ENCODE data around the gene CDK5RAP2. TPM values are rescaled to one million over a fixed set of nuclear protein-coding genes. Genes with fewer than 3 reads are reported as not detected.
"Not testable (repeated sequence)": the region's sequence is repeated elsewhere in the genome, so short reads cannot be mapped to it uniquely, and the experiment has no call there.

Gene CDK5RAP2
- total RNA-seq, 1 experiment from 2014 or later: 48.4 TPM

- H3K36me3 ChIP-seq (ENCODE audit: insufficient read depth, low read length): peaks cover 26% of the 10 kb centered on the region
- H3K9me2 ChIP-seq (replicated peaks; ENCODE audit: insufficient read depth, low read length): no peaks in the 10 kb centered on the region
- H3K79me2 ChIP-seq (ENCODE audit: low read length): peaks cover 78% of the 10 kb centered on the region
- H3K9me3 ChIP-seq (ENCODE audit: low read length): no peaks in the 10 kb centered on the region
- peak overlapping the region; percentile 50 for H3K27ac ChIP-seq (ENCODE audit: low read length)
- H3K4me2 ChIP-seq (ENCODE audit: low read depth, low read length, poor library complexity, severe bottlenecking): no peak overlapping the region
- H3K27me3 ChIP-seq (ENCODE audit: low read length): no peaks in the 10 kb centered on the region
- no peak overlapping the region for H2AFZ ChIP-seq (ENCODE audit: low read length)
- no peak overlapping the region for H3K9ac ChIP-seq (ENCODE audit: low read length)
- peak; percentile 65 for DNase-seq
- no peak overlapping the region for H3K4me3 ChIP-seq (ENCODE audit: low read length)
- H3K4me1 ChIP-seq (ENCODE audit: low read length): peaks cover 12% of the 10 kb centered on the region
- no peaks in the 10 kb centered on the region for H4K20me1 ChIP-seq (ENCODE audit: insufficient read depth, low read depth, low read length)
Measured at GRCh38 chr9:120555839-120556238, 24.1 kb downstream of the CDK5RAP2 start.

GRCh38 chr9:120552210-120552704 lies 27.7 kb downstream of the CDK5RAP2 start:
- H3K9ac ChIP-seq (ENCODE audit: low read length); H2AFZ ChIP-seq (ENCODE audit: low read length); H3K27me3 ChIP-seq (ENCODE audit: low read length); H4K20me1 ChIP-seq (ENCODE audit: insufficient read depth, low read depth, low read length); DNase-seq; H3K9me3 ChIP-seq (ENCODE audit: low read length); H3K4me2 ChIP-seq (ENCODE audit: low read depth, low read length, poor library complexity, severe bottlenecking); H3K4me3 ChIP-seq (ENCODE audit: low read length); H3K9me2 ChIP-seq (replicated peaks; ENCODE audit: insufficient read depth, low read length); H3K27ac ChIP-seq (ENCODE audit: low read length): not testable (repeated sequence)
- Histone ChIP-seq H3K4me1 (ENCODE audit: low read length) (peaks cover 12% of the 10 kb centered on the region), H3K36me3 (ENCODE audit: insufficient read depth, low read length) (peaks cover 44% of the 10 kb centered on the region), H3K79me2 (ENCODE audit: low read length) (peaks cover 82% of the 10 kb centered on the region)

- Histone ChIP-seq H3K9ac (ENCODE audit: low read length) (no peak overlapping the region), H3K79me2 (ENCODE audit: low read length) (peaks cover 40% of the 10 kb centered on the region), H3K36me3 (ENCODE audit: insufficient read depth, low read length) (peaks cover 23% of the 10 kb centered on the region), H3K27ac (ENCODE audit: low read length) (no peak overlapping the region), H3K9me3 (ENCODE audit: low read length) (no peaks in the 10 kb centered on the region), H3K4me1 (ENCODE audit: low read length) (no peaks in the 10 kb centered on the region), H4K20me1 (ENCODE audit: insufficient read depth, low read depth, low read length) (no peaks in the 10 kb centered on the region), H3K4me2 (ENCODE audit: low read depth, low read length, poor library complexity, severe bottlenecking) (no peak overlapping the region), H2AFZ (ENCODE audit: low read length) (no peak overlapping the region), H3K4me3 (ENCODE audit: low read length) (no peak overlapping the region), H3K27me3 (ENCODE audit: low read length) (no peaks in the 10 kb centered on the region), H3K9me2 (replicated peaks; ENCODE audit: insufficient read depth, low read length) (no peaks in the 10 kb centered on the region)
- no peak for DNase-seq
Measured at GRCh38 chr9:120545701-120546550, 34.0 kb downstream of the CDK5RAP2 start.

- Histone ChIP-seq H2AFZ (ENCODE audit: low read length) (no peak overlapping the region), H3K9ac (ENCODE audit: low read length) (no peak overlapping the region), H3K4me3 (ENCODE audit: low read length) (no peak overlapping the region), H3K27ac (ENCODE audit: low read length) (no peak overlapping the region), H3K4me1 (ENCODE audit: low read length) (no peaks in the 10 kb centered on the region), H3K9me2 (replicated peaks; ENCODE audit: insufficient read depth, low read length) (no peaks in the 10 kb centered on the region), H3K79me2 (ENCODE audit: low read length) (peaks cover 25% of the 10 kb centered on the region), H3K9me3 (ENCODE audit: low read length) (no peaks in the 10 kb centered on the region), H3K36me3 (ENCODE audit: insufficient read depth, low read length) (peaks cover 19% of the 10 kb centered on the region; the same call in 1 of the 2 replicates), H3K27me3 (ENCODE audit: low read length) (no peaks in the 10 kb centered on the region), H3K4me2 (ENCODE audit: low read depth, low read length, poor library complexity, severe bottlenecking) (no peak overlapping the region), H4K20me1 (ENCODE audit: insufficient read depth, low read depth, low read length) (no peaks in the 10 kb centered on the region)
- no peak for DNase-seq
Measured at GRCh38 chr9:120544441-120544840, 35.5 kb downstream of the CDK5RAP2 start.

- no peak for DNase-seq
- no peak overlapping the region for H2AFZ ChIP-seq (ENCODE audit: low read length)
- H3K4me1 ChIP-seq (ENCODE audit: low read length): no peaks in the 10 kb centered on the region
- no peaks in the 10 kb centered on the region for H3K9me2 ChIP-seq (replicated peaks; ENCODE audit: insufficient read depth, low read length)
- H3K9me3 ChIP-seq (ENCODE audit: low read length): no peaks in the 10 kb centered on the region
- no peaks in the 10 kb centered on the region for H4K20me1 ChIP-seq (ENCODE audit: insufficient read depth, low read depth, low read length)
- H3K4me2 ChIP-seq (ENCODE audit: low read depth, low read length, poor library complexity, severe bottlenecking): no peak overlapping the region
- no peaks in the 10 kb centered on the region for H3K27me3 ChIP-seq (ENCODE audit: low read length)
- peaks cover 17% of the 10 kb centered on the region; the same call in 1 of the 2 replicates for H3K36me3 ChIP-seq (ENCODE audit: insufficient read depth, low read length)
- no peak overlapping the region for H3K4me3 ChIP-seq (ENCODE audit: low read length)
- no peak overlapping the region for H3K27ac ChIP-seq (ENCODE audit: low read length)
- H3K79me2 ChIP-seq (ENCODE audit: low read length): peaks cover 13% of the 10 kb centered on the region; the same call in 1 of the 2 replicates
- no peak overlapping the region for H3K9ac ChIP-seq (ENCODE audit: low read length)
Measured at GRCh38 chr9:120542701-120543490, 37.1 kb downstream of the CDK5RAP2 start.

- Histone ChIP-seq H3K9ac (ENCODE audit: low read length) (no peak overlapping the region), H3K9me2 (replicated peaks; ENCODE audit: insufficient read depth, low read length) (no peaks in the 10 kb centered on the region), H3K27ac (ENCODE audit: low read length) (no peak overlapping the region), H3K4me1 (ENCODE audit: low read length) (no peaks in the 10 kb centered on the region), H4K20me1 (ENCODE audit: insufficient read depth, low read depth, low read length) (no peaks in the 10 kb centered on the region), H3K4me2 (ENCODE audit: low read depth, low read length, poor library complexity, severe bottlenecking) (no peak overlapping the region), H3K79me2 (ENCODE audit: low read length) (peaks cover 8% of the 10 kb centered on the region; the same call in 1 of the 2 replicates), H2AFZ (ENCODE audit: low read length) (no peak overlapping the region), H3K36me3 (ENCODE audit: insufficient read depth, low read length) (peaks cover 21% of the 10 kb centered on the region; the same call in 1 of the 2 replicates), H3K9me3 (ENCODE audit: low read length) (no peaks in the 10 kb centered on the region), H3K4me3 (ENCODE audit: low read length) (no peak overlapping the region), H3K27me3 (ENCODE audit: low read length) (no peaks in the 10 kb centered on the region)
- DNase-seq: no peak
Measured at GRCh38 chr9:120541921-120542320, 38.0 kb downstream of the CDK5RAP2 start.

- Histone ChIP-seq H3K27ac (ENCODE audit: low read length) (no peak overlapping the region), H3K36me3 (ENCODE audit: insufficient read depth, low read length) (peaks cover 35% of the 10 kb centered on the region; the same call in 1 of the 2 replicates), H3K4me3 (ENCODE audit: low read length) (no peak overlapping the region), H3K4me1 (ENCODE audit: low read length) (no peaks in the 10 kb centered on the region), H3K4me2 (ENCODE audit: low read depth, low read length, poor library complexity, severe bottlenecking) (no peak overlapping the region), H2AFZ (ENCODE audit: low read length) (no peak overlapping the region), H3K9me3 (ENCODE audit: low read length) (no peaks in the 10 kb centered on the region), H3K9ac (ENCODE audit: low read length) (no peak overlapping the region), H3K9me2 (replicated peaks; ENCODE audit: insufficient read depth, low read length) (no peaks in the 10 kb centered on the region), H3K27me3 (ENCODE audit: low read length) (no peaks in the 10 kb centered on the region), H4K20me1 (ENCODE audit: insufficient read depth, low read depth, low read length) (no peaks in the 10 kb centered on the region), H3K79me2 (ENCODE audit: low read length) (peaks cover 8% of the 10 kb centered on the region; the same call in 1 of the 2 replicates)
- DNase-seq: no peak
Measured at GRCh38 chr9:120539951-120540350, 40.0 kb downstream of the CDK5RAP2 start.

GRCh38 chr9:120538339-120538738 lies 41.6 kb downstream of the CDK5RAP2 start:
- H3K79me2 ChIP-seq (ENCODE audit: low read length): no peaks in the 10 kb centered on the region

More at GRCh38 chr9:120538339-120538738, 41.6 kb downstream of the CDK5RAP2 start:
- Histone ChIP-seq H3K4me1 (ENCODE audit: low read length) (no peaks in the 10 kb centered on the region), H3K27me3 (ENCODE audit: low read length) (no peaks in the 10 kb centered on the region), H3K9ac (ENCODE audit: low read length) (no peak overlapping the region), H3K9me3 (ENCODE audit: low read length) (no peaks in the 10 kb centered on the region), H3K4me3 (ENCODE audit: low read length) (no peak overlapping the region), H3K36me3 (ENCODE audit: insufficient read depth, low read length) (peaks cover 34% of the 10 kb centered on the region; the same call in 1 of the 2 replicates), H3K27ac (ENCODE audit: low read length) (no peak overlapping the region), H3K9me2 (replicated peaks; ENCODE audit: insufficient read depth, low read length) (no peaks in the 10 kb centered on the region), H4K20me1 (ENCODE audit: insufficient read depth, low read depth, low read length) (no peaks in the 10 kb centered on the region), H2AFZ (ENCODE audit: low read length) (no peak overlapping the region), H3K4me2 (ENCODE audit: low read depth, low read length, poor library complexity, severe bottlenecking) (no peak overlapping the region)
- no peak for DNase-seq
